D721Med (cell line): ENCODE data around the gene SRGAP3.

Experiments
- DNase-seq: peaks from one replicate; pipeline ENCODE4 v3.0.0; 2011; ENCODE audit warnings: low spot score; ENCODE audit not compliant: insufficient read length
- FAIRE-seq: peaks from 2 replicates; lab custom pipeline; 2011; peaks lifted over from hg19 to GRCh38; lab: Jason Lieb, UNC
- TF ChIP-seq, protein P1 (sequence below): IDR thresholded peaks from 2 replicates; pipeline ENCODE4 v1.5.1; 2012; ENCODE audit warnings: mild to moderate bottlenecking, control low read depth; ENCODE audit not compliant: insufficient read depth; ENCODE audit errors: missing control alignments

SRGAP3 gene

GRCh38 chr3:9204253-9204992, 45.0 kb downstream of the SRGAP3 start:
- FAIRE-seq, result no peak
- DNase-seq, result no peak
- TF ChIP-seq, protein P1, sequence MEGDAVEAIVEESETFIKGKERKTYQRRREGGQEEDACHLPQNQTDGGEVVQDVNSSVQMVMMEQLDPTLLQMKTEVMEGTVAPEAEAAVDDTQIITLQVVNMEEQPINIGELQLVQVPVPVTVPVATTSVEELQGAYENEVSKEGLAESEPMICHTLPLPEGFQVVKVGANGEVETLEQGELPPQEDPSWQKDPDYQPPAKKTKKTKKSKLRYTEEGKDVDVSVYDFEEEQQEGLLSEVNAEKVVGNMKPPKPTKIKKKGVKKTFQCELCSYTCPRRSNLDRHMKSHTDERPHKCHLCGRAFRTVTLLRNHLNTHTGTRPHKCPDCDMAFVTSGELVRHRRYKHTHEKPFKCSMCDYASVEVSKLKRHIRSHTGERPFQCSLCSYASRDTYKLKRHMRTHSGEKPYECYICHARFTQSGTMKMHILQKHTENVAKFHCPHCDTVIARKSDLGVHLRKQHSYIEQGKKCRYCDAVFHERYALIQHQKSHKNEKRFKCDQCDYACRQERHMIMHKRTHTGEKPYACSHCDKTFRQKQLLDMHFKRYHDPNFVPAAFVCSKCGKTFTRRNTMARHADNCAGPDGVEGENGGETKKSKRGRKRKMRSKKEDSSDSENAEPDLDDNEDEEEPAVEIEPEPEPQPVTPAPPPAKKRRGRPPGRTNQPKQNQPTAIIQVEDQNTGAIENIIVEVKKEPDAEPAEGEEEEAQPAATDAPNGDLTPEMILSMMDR, result no peak

DNA sequence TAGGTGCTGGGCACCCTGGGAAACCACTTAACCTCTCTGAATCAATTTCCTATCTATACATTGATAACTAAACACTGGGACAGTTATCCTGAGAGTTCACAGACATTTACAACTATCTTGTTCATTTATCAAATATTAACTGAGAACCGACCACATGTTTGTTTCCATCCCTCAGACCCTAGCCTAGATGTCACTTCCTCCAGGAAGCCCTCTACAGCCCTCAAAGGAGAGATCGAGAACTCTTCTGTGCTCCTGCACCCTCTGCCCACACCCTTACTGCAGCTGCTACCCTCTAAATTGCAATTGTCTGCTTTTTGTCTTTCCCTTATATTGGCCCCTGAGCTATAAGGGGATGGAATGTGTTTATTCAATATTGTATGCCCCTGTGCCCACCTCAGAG, 46.1 kb downstream of the SRGAP3 start:
- no peak for DNase-seq
- FAIRE-seq, result no peak
- TF ChIP-seq, protein P1, result no peak

DNA sequence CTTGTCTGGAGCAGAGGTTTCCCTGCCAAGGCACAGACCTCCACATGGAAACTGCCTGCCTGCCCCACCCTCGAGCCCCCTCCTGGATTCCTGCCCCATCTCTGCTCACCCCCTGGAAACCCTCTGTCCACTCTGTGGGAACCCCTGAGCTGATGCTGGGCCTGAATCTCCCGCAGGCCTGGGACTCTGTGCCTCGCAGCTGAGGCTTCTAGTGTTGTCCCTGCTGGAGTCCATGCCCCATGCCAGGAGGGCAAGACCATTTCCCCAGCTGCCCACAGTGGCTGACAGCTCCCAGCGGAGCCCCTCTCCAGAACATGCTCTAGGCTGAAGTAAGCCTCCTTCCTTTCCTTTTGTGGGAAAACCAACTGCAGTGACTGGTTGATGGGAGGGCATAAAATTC, 46.9 kb downstream of the SRGAP3 start:
- TF ChIP-seq, protein P1, result no peak
- DNase-seq, result no peak
- no peak for FAIRE-seq

GRCh38 chr3:9201955-9202354, 47.5 kb downstream of the SRGAP3 start:
- DNase-seq (no peak), FAIRE-seq (no peak)
- TF ChIP-seq, protein P1, result no peak

DNA sequence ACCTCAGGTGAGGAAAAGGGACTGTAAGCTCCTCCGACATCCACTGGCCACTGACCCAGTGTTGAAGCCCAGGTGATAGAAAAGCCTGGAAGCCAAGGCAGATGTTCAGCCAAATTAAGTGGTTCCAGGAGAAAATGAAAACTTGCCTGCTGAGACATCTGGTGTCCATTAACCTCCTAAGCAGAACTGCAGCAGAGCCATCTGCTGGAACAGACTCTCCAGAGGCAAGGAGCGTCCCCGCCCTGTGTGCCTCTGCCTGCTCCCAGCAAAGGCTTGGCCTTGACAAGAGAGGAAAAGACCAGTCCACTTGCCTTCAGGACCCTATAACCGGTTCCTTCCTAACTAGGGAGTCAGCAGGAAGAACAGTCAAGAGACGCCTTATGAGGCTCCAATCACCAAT, 48.2 kb downstream of the SRGAP3 start:
- DNase-seq (no peak), FAIRE-seq (no peak)
- TF ChIP-seq, protein P1, result no peak

DNA sequence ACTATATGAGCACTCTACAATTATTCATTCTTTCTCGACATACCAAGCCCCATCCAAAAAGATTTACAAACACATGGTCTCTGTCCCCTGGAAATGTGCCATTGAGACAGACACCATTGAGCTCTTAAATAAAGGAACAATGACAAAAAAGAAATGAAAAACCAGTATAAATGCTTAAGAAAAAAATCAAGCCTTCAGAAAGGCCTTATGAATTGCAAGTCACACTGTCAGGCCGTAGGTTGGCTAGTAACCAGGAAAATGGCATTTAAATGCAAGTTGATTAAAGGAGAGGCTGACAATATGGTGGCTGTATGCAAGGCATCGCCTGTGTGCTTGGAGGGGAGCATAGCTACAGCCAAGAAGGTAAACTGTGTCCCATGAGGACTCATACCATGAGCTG, 49.7 kb downstream of the SRGAP3 start:
- FAIRE-seq (no peak), DNase-seq (no peak)
- TF ChIP-seq, protein P1, result no peak

GRCh38 chr3:9198899-9199335, 50.5 kb downstream of the SRGAP3 start:
- TF ChIP-seq, protein P1, result no peak
- no peak for FAIRE-seq
- no peak for DNase-seq
